Stimulated activated CD8-positive, alpha-beta memory T cell treated with anti-CD3 and anti-CD28 coated beads, Interleukin-4, amount 100 ng/mL, for 4 hours (primary cell): Measurements from ENCODE around the gene ITGA3.
"Not testable (repeated sequence)": the region's sequence is repeated elsewhere in the genome, so short reads cannot be mapped to it uniquely, and the experiment has no call there.

ENCODE experiments used
- DNase-seq, 2 donors: peaks; one replicate each; pipeline ENCODE4 v3.0.0-alpha.2; 2020; ENCODE audit warnings: low read depth in 2 of 2, low spot score in 1 of 2

The ITGA3 gene

DNA sequence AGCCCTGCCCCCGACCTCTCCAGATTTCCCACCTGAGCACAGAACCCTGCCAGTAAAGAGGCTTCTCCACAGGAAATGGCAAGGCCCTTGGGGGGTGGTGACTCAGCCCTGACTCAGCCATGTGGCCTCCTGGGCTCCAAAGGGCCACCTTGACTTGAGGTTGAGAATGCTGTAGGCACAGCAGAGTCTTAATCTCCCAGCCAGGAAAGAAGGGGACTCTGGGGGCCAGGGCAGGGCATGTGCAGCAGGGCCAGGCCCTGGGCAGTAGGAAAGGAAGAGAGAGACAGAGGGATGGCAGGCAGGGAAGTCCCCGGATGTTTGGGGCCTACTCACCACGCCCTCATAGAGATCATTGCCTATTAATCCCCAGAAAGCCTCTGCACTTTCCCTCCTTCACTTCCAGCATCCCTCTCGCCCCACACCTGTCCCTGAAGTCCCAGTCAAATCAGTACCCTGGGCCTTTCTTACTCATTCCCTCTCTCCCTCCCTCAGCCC, 4.8 kb upstream of the ITGA3 start:
- DNase-seq: peak; percentile 19 to 50

DNA sequence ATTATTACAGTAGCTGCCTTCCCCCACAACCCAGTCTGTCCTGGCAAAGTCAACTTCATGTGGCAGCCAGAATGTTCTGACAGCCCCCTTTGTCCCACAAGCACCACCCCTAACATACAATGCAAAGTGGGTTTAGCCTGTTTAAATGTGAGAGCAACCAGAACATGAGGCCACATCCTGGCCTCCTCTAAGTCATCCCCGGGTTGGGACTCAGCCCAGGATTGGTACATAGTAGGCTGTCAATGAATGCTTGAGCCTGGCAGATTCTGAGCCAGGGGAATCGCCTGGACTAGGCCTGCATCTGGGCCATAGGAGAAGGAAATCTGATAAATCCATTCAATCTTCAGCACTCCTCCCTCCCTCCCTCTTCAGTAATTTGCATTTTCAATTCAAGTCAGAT, 4.3 kb upstream of the ITGA3 start:
- no peak for DNase-seq

DNA sequence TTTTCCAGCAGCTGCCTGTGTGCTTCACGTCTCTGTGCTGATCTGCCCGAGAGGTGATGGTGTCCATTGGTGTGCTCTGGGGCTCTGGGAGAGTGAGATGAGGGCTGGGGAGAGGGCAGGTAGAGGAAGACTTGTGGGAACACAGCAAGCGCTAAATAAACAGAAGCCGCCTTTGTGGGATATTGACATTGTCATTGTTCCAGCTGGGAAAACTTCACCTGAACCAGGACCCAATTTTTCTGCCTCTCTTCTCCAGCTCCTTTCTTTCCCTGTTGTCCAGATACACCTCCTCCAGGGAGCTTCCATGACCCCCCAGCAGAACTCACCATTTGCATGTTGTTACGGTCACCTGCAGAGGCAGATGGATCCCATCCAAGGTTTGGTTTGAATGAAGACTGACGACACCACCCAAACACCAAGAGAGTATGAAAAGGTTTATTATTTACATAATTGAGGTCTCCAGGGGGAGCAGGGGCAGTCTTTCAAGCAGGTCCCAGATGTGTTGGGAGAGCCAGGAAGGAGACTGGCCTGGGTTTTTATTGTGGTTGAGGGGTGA, 3.6 kb upstream of the ITGA3 start:
- no peak for DNase-seq

DNA sequence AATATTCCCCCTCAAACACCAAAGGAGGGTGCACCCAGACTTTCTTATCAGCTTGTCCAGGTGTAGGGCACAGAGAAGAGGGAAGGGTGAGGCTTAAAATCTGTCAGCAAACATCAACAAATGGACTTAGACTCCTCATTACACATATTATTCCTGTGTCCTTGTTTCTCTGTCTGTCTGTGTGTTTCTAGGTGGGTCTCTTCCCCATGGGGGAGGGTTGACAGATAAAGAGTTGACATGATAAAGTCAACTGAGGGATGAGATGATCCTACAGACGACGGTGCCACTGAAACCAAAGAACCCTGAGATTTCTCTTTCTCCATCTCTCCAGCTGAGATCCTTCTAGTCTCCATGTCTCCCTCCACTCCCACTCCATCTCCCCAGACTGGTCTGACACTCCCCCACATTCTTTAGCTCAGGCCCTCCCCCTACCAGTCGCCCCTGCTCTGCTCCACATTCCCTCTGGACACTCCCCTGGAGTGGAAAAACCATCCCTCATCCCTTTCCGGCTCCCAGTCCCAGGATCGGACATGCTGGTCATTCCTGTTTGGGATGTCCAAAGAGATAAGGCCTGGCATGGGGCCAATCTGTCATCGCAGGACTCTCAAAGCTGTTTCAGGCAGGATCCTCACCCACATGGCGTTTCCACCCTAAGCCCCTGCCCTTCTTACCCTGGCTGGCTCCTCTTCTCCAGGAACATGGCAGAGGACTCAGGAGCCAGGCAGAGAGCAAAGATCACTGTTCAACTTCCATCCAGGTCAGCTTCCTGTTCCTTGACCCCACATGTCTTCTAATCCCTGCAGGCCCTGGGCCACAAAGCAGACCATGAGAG, 2.9 kb upstream of the ITGA3 start:
- no peak for DNase-seq

DNA sequence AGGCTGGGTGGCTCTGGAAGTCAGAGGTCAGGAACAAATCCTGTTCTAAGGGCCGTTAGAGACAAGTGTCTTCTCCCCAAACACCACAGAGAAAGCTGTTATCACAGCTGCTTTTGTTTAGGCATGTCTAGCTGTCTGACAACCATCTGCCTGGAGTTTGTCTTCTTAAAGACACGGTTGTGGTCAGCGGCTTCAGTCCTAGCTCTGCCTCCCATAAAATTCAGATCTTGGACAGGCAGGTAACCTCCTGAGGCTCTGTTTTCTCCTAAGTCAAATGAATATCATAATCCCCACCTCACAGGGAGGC, 2.3 kb upstream of the ITGA3 start:
- no peak for DNase-seq

DNA sequence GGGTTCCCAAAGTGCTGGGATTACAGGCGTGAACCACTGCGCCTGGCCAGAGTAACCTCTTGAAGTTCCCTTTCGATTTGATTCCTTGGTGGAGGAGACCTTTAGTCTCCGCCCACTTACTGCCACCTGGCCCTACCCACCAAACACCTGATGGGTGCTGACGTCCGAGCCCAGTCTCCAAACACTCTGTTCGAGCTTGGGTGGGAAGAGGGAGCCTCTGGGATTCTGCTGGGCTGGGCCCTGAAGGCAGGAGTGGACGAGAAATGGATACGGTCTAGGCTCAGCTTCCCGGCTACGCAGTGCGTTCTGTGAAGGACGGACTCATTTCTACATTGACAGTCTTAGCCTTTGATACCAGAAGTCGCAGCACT, 870 bp upstream of the ITGA3 start:
- no peak for DNase-seq

DNA sequence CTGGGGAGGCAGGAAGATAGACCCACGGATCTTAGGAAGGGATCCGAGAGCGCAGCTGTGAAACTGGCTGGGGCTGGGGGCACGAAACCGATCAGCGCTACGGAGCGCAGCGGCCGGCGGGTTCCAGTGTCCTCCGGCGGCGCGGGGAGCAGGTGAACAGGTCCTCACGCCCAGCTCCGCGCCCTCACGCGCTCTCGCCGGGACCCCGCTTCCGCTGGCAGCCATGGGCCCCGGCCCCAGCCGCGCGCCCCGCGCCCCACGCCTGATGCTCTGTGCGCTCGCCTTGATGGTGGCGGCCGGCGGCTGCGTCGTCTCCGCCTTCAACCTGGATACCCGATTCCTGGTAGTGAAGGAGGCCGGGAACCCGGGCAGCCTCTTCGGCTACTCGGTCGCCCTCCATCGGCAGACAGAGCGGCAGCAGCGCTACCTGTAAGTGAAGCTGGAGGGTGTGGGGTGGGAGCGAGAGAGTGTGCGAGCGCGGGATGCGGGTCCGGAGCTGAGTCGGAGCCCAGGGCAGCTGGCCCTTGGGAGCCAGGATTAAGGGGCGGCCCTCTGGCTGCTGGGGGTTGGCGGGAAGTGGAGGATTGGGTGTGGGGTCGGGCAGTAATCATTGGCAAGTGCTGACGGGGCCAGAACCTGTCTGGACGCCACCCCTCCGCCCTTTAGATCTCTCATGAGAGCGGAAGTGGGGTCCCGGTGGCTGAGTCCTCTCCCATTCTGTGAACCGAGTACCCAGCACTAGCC, 479 bp downstream of the ITGA3 start:
- DNase-seq: peak; percentile 14 to 19

DNA sequence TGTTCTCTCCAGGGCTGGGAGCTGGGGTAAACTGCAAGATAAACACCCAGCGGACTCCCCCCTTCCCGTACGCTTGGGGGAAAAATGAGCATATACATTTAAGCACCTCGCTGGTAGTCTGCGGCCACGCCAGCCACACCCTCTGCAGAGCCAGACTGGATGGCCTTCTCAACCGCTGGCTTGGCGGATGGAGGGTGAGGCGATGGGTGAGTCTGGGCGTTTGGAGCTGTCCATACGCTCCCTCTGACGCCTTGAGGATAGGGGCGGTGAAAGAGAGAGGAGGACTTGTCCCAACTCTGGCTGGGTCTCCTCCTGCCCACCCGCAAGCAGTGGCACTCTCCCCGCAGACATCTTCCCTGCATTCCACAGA, 1.0 kb downstream of the ITGA3 start:
- DNase-seq: no peak

DNA sequence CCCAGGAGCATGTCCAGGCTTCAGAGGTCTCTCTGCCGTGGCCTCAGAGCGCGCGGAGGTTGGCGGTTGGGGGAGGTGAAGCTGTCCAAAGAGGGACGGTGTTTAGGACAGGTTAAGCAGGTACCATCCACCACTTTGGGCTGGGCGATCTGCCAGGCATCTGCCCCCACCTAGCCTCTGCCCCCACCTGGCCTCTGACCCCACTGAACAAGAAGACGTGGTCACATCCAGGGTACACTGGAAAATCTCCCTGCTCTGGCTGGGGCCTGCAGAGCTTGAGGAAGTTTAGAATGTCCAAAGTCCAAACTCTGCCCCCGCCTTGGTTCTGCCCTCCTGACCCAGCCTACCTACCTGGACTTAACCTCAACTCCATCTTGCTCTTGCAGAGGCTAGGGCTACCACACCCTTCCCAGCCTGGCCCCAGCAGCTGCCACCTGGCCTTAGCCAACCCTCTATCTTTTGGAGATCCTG, 1.6 kb downstream of the ITGA3 start:
- DNase-seq: no peak

DNA sequence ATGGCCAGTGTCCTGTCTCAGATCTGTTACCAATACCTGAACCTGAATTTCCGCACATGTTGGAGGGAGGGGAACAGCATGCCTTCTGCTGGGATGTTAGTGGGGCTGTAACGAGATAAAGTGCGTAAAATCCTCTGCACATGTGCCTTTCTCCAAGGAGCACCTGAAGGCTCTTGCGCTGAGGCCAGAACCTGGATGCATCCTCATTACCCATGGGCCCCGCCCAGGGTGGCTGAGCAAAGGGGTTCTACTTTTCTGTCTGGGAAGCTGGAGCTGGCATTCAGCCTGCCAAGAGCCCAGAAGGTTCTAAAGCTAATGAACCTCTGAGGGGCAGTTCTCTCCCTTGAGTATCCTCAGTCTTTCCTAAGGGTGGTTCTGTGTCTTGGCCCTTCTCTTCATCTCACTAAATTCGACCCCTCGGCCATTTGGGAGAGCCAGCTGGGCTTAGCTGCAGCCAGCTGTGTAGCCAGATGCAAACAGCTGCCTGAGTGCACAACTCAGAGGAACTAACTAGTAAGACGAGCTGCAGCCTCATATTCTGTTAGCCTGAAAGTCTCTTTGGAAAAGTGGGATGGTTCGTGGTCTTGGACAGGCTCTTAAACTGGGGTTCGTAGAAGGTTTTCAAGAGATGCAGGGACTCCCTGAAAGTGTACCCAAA, 2.5 kb downstream of the ITGA3 start:
- no peak for DNase-seq

DNA sequence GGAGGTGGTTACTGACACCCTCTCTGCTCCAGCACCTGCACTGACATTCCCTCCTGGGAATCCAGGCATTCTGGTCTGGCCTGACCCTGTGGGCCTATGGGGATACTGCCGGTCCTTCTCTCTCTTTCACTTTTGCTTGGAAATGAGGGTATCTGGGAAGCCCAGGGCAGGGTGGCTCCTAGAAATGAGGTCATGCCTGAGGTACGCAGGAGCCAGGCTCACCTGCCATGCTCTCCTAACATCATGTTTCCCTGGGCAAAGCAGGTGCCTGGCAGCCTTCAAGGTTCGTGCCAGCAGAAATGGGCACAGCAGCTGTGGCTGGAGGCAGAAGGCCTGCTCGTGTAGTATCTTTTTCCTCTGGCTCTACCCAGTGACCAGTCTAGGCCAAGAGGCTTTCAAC, 3.3 kb downstream of the ITGA3 start:
- DNase-seq: no peak

DNA sequence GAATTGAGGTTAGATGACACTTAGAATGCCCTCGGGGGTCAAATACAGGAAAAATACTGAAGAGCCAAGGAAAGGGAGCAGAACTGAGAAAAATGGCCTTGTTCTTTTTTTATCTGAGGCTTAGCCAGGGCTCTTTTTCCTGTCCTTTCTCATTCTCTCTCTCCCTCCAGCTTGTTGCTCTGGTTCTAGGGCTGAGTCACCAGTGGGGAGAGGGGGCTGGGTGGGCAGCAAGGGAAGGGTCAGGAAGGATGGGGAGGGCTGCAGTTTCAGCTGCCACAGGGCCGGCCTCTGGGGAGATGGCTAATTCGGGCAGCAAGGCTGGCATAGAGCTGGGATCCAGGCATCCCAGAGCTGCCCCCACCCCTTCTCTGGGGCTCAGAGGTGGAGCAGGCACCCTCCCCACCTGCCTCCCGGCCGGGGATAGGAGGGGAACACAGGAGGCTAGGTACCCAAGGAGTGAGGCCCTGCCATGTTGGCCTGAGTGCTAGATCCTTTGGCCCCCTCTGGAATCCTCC, 3.9 kb downstream of the ITGA3 start:
- no peak for DNase-seq

DNA sequence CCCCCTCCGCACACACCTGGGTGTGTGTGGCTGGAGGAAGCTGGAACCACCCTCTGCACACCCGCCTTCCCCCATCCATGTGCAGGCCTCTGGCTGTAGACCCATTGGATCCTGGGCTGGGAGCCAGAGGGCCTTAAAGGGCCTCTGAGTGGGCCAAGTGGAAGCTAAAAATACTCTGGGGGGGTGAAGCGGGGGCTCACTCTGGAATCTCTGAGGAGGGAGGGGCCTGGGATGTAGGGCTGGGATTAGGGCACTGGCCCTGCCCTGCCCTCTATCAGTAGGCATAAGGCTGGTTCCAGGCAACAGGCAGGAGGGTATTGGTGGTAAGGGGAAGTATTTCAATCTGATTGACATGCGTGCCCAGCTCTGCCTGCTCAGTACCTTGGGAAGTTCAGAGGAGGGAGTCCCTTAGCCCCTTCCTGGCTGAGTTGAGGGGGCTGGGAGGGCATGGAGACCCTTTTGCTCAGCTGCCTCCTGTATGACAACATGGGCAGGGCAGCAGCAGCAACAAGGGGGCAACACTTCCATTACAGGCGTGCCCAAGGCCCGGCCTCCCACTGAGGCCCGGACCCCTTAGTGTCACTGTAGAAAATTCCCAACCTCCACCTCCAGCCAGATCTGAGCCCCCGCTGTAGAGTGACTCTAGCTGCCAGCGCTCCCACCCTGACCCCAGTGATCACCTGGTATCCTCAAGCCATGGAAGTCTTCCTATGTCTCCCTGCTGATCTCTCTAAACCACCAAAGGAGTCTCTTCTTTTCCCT, 5.2 kb downstream of the ITGA3 start:
- DNase-seq: no peak

DNA sequence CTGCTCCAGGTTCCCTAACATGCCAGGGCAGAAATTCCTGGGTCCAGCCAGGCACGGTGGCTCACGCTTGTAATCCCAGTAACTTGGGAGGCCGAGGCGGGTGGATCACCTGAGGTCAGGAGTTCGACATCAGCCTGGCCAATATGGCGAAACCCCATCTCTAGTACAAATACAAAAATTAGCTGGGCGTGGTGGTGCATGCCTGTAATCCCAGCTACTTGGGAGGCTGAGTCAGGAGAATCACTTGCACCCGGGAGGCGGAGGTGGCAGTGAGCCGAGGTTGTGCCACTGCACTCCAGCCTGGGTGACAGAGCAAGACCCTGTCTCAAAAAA, 5.8 kb downstream of the ITGA3 start:
- not testable (repeated sequence) for DNase-seq

DNA sequence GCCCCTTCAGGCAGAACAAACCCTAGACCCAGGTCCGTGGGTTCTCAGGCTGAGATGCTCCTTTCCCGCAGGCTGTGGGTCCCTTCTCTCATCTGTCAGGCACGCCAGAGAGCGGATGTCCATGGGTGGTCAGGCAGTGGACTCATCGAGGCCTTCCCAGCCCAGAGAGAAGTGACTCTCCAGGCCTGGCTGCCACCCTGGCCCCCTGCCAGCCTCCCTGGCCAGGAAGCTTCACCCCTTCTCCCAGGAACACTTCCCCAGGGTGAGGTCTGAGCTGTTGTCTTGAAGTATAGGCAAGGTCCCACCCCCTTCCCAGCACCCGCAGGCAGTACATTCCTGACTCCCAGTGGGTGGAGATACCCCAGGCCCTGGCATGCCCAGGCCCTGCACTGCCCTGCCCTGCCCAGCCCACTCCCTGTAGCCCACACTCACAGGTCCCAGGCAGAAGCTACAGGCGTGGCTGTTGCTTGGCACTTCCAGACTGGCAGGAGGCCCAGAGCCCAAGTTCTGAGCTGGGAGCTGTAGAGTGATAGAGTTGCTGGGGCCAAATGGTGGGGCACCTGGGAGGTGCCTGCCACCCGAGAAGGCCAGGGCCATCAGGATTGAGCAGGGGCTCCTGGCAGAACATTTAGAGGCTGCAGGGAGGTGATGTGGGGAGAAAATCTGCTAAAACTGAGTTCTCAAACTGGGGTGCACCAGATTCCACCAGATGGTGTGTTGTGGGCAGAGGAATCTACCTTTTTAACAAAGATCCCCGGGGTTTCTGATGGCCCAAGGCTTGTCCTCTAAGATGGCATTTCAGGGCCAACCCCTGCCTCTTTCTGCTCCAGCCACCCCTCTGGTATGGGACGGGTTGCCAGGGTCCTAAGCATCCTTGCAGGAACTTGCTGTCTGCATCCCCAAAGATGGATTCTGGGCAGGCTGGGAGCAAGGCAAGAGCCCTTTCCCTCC, 6.7 kb downstream of the ITGA3 start:
- no peak for DNase-seq

DNA sequence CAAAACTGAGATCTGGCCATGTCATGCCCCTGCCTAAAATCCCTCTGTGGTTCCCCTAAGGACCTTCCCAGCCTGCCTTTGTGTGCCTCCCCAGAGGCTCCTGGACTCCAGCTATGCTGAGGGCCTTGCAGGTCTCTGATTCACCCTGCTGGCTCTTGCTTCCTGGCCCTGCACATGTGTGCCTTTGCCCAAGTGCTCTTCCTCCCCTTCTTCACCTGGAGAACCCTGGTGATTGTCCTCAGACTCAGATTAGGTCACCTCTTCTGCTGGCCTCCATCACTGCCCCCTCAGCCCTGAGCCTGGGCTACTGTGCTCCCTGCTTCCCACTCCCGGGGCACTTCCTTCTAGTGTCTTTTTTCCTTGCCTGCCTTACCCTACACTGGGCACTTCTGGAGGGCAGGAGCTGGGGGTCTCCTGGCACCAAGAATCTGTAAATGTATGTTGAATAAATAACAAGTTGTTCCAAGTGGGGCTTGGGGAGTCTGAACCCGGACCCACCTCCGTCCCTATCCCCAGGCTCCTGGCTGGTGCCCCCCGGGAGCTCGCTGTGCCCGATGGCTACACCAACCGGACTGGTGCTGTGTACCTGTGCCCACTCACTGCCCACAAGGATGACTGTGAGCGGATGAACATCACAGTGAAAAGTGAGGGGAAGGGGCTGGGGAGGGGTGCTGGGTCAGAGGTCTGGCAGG, 7.8 kb downstream of the ITGA3 start:
- no peak for DNase-seq

DNA sequence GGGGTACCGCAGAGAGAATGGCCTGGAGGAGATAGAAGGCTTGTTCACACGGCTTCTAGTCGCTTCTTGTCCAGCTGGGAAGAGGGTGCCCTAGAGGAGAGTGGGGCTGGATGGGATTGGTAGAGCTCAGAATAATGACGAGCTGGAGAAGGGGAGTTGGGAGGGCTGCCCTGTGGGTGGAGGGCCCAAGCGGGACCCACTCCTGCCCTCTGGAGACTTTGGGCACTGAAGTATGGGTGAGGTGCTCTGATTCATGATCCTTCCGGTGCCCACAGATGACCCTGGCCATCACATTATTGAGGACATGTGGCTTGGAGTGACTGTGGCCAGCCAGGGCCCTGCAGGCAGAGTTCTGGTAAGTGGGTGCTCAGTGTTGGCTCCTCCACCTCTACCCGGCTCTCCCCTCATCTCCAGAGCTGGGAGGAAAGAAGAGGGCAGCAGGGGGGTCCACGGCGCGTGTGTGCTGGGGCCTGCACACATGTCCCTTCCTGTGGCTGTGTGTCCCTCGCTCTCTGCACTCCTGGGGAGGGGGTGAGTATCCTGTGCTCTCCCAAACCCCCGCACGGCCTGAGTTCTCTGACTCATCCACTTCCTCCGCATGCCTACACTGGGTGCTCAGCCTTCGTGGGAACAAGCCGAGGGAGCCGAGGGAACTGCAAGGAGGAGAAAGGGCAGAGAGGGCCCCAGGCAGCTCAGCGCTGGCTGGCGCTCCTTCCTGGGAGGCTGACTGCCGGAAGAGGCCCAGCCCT, 8.5 kb downstream of the ITGA3 start:
- DNase-seq: no peak

DNA sequence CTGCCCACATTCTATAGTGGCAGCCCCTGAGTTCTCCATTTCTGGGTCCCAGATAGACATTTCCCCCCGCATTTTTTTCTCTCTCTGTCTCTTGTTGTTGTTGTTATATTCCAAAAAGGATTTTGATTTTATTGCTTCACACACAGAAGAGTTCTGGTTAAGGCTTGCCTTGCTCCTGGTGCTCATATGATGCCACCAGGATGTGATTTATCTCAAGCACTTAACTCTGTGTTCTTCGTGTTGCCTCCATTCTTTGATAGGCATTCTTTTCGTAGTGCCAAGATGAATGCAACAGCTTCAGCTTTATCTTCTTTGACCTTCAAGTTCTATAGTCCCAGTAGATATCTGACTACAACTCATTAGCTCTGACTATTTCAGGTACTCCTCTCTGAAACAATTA, 9.1 kb downstream of the ITGA3 start:
- DNase-seq: no peak

DNA sequence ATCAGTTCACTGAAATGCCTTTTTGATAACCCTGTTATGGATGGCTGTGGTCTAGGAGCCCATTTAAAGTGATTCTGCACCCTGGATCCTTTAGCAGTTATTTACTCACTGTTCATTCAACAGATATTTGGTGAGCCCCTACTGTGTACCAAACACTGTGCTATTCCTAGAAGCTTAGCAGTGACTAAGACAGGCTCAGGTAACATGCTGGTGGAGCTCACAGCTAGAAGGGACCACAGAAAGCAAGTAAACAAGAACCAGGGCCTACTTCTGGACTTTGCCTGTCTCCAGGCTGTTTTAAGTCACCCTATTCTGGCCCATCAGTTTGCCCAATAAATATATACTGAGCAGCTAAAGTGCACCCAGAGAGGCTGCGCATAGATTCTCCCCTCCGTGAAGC, 11.1 kb downstream of the ITGA3 start:
- no peak for DNase-seq
